ENCODE measurements around the gene ABRAXAS1.

The ABRAXAS1 gene

DNA sequence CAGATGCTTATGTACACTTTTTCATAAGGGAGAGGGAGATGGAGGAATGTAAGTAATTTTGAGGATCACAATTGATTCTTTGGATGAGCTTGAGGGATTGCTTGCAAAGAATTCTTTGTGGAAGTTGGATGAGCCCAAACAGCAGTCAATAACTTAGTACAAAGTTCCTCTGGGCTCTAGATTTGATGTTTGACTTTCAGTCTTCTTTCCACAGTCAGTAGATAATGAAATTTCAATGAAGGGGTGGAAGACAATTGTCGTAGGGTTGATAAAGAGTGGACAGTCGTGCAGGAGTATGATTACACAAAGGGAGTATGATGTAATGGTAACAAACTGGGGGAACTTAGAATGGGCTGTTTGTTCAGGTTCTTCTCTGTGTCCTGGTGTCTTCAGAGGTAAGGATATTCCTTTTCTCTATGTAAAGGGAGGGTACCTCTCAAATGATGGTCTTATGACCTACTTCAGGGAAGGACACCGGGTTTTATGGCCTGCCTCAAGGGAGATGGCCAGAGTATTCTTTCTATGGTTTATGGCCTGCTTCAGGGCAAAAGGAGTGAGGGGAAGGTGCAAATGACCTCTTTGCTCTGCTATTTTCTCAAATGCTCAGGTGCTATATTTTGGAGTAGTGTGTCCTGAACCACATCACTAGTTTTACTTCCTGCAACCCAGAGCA, 1.7 kb upstream of the ABRAXAS1 start:
- Mint-ChIP-seq H3K27ac (peak overlapping the region; percentile 86), H3K4me1 (peaks cover 34% of the 10 kb centered on the region), H3K36me3 (no peaks in the 10 kb centered on the region), H3K27me3 (no peaks in the 10 kb centered on the region), H3K9me3 (no peaks in the 10 kb centered on the region), H3K4me3 (peak overlapping the region; percentile 49)

DNA sequence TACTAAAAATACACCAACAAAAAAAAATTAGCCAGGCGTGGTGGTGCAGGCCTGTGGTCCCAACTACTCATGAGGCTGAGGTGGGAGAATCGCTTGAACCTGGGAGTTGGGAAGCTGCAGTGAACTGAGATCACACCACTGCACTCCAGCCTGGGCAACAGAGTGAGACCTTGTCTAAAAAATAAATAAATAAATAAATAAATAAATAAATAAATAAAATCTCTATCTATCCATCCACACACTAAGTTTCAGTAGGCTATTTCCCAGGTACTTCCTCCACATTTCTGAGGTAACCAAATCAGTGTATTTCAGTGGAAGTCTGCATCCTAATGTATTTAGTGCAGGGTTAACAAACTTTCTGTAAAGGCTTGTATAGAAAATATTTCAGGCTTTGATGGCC, 10.9 kb downstream of the ABRAXAS1 start:
- no peak overlapping the region for H3K4me3 Mint-ChIP-seq
- H3K27me3 Mint-ChIP-seq: no peaks in the 10 kb centered on the region
- peaks cover 2% of the 10 kb centered on the region for H3K36me3 Mint-ChIP-seq
- peaks cover 4% of the 10 kb centered on the region for H3K4me1 Mint-ChIP-seq
- H3K27ac Mint-ChIP-seq: no peak overlapping the region
- no peaks in the 10 kb centered on the region for H3K9me3 Mint-ChIP-seq

DNA sequence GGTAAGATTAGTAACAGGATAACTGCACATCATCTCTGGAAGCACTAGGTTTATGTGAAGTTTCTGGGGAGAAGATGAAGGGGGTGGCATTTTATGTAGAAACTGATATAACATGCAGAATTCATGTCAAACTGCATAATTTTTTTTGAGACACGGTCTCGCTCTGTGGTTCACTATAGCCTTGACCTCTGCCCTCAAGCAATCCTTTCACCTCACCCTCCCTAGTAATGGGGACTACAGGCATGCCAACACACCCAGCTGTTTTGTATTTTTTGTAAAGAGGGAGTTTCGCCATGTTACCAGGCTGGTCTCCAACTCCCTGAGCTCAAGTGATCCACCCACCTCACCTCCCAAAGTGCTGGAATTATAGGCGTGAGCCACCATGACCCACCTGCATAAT, 11.5 kb downstream of the ABRAXAS1 start:
- Mint-ChIP-seq H3K36me3 (peaks cover 2% of the 10 kb centered on the region), H3K27me3 (no peaks in the 10 kb centered on the region), H3K4me1 (peaks cover 4% of the 10 kb centered on the region), H3K9me3 (no peaks in the 10 kb centered on the region), H3K27ac (no peak overlapping the region), H3K4me3 (no peak overlapping the region)

DNA sequence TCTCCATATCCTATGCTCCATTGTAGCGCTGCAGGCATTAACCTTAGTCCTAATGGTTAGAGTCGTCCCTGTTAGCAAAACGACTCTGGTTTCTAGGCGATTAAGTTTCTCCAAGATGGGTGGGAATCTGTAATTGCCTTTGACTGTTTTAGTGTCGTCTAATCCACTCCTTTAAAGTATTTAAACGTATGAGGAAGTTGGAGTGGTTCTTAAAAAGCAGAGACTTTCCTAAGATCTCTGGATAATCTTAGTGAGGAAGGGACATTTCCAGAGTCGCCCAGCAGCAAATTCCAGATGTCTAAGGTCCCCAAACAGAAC, 28.8 kb downstream of the ABRAXAS1 start:
- peak overlapping the region; percentile 99 for H3K27ac Mint-ChIP-seq
- no peaks in the 10 kb centered on the region for H3K9me3 Mint-ChIP-seq
- H3K36me3 Mint-ChIP-seq: peaks cover 17% of the 10 kb centered on the region
- H3K4me3 Mint-ChIP-seq: peak overlapping the region; percentile 99
- H3K27me3 Mint-ChIP-seq: no peaks in the 10 kb centered on the region
- peaks cover 45% of the 10 kb centered on the region for H3K4me1 Mint-ChIP-seq

DNA sequence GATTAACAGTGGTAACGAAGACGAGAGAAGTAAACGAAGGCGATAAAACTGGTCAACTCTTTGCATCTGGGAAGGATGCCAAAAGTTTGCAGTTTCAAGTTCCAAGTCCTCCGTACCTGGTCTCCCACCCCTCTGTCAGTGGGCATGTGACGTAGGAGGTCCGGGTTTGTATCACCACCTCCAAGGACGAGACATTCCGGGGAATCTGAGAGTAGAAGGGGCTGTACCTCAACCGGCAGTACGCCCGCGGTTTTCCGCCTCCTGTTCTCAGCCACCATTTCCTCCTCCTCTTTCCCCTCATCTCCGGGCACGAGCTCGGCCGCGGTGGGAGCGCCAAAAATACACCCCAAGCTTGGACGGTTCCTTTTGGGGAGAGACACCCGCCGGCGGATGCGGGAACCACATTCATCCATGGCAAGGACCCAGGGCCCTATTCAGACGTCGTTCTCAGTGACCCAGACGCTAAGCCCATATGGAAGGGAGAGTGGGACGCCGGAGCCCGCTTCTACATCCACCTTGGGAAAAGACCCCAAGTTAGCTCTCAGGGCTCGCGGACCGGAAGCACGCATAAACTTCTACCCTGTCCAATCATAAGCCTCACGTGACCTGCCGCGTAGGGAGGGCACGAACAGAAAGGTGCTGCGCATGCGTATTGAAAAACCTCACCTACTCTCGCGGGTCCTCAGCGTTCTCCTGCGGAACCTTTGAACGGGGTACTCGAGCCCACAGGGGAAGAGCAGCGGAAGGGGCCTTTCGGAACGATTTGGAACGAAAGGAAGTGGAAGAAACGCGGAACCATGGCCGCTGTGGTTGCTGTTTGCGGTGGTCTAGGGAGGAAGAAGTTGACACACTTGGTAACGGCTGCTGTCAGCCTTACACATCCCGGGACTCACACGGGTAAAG, 29.4 kb downstream of the ABRAXAS1 start, which contains the start of the genes HELQ and MRPS18C:
HELQ (minus strand) TSS at position 543 of the 903 bp plus-strand sequence; CDS start at position 413, 130 bp downstream.
MRPS18C (plus strand) TSS at position 778 of the 903 bp plus-strand sequence; CDS start at position 798, 20 bp downstream.
- H3K27me3 Mint-ChIP-seq: no peaks in the 10 kb centered on the region
- H3K4me3 Mint-ChIP-seq: peak within 1 kb of the TSS; percentile 99
- H3K4me1 Mint-ChIP-seq: peaks cover 45% of the 10 kb centered on the region
- peaks cover 17% of the 10 kb centered on the region for H3K36me3 Mint-ChIP-seq
- peak within 1 kb of the TSS; percentile 99 for H3K27ac Mint-ChIP-seq
- no peaks in the 10 kb centered on the region for H3K9me3 Mint-ChIP-seq

DNA sequence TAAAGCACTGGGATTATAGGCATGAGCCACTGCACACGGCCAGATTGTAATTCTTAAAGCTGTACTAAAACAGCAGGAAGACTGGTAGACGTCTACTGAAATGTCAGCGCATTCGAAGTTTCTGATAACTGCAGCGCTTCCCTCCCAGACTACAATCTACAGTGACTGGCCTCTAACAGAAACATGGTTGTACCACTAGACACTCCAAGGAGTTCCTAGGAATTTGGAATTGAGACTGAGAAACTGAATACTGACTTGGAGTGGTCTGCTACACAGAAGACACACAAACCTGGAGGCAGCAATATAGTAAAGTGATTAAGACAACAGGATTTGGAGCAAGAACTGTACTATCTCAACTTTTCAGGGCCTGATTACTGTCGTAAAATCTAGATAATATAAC, 30.2 kb downstream of the ABRAXAS1 start:
- Mint-ChIP-seq H3K27me3 (no peaks in the 10 kb centered on the region), H3K4me3 (peak overlapping the region; percentile 99), H3K36me3 (peaks cover 17% of the 10 kb centered on the region), H3K4me1 (peaks cover 45% of the 10 kb centered on the region), H3K9me3 (no peaks in the 10 kb centered on the region), H3K27ac (peak overlapping the region; percentile 99)

DNA sequence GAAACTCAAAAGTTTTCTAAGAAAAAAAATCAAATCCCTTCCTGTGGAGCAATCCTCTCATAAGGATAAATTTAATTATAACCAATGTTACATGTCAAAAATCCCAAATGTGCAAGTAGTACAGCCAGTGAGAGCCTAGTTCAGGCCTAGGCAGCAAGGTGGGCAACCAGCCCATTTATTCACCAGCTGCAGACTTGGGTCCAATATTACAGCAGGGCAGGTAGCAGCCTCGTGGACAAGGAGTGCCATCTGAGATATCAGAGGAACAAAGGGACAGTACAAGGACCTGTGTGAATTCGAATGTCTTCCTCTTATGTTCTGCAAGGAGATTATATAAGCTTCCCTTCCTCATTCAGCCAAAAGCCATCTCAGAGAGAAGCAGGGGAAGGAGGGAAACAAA, 35.9 kb downstream of the ABRAXAS1 start:
- Mint-ChIP-seq H3K4me1 (peaks cover 28% of the 10 kb centered on the region), H3K4me3 (no peak overlapping the region), H3K9me3 (no peaks in the 10 kb centered on the region), H3K36me3 (peaks cover 15% of the 10 kb centered on the region), H3K27ac (no peak overlapping the region), H3K27me3 (no peaks in the 10 kb centered on the region)

DNA sequence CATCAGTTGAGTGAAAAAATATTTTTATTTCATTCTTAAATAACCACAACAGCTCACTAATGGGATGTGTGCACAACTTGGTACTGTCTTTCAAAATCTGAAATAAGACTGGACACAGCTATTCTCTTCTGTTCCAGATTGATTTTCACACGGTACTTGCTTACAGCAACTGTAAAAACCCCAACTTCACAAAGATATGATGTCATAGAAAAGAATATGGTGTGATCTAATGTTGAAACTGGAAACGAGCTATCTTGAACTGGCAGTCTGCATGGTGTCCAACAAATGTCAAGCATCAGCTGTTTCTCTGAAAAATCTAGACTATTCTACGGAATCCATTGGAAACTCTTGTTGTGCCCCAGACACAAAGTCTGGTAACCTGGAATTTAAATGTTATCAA, 44.0 kb downstream of the ABRAXAS1 start:
- Mint-ChIP-seq H3K9me3 (no peaks in the 10 kb centered on the region), H3K36me3 (peaks cover 17% of the 10 kb centered on the region), H3K27ac (no peak overlapping the region), H3K4me3 (no peak overlapping the region), H3K4me1 (peaks cover 16% of the 10 kb centered on the region), H3K27me3 (no peaks in the 10 kb centered on the region)

DNA sequence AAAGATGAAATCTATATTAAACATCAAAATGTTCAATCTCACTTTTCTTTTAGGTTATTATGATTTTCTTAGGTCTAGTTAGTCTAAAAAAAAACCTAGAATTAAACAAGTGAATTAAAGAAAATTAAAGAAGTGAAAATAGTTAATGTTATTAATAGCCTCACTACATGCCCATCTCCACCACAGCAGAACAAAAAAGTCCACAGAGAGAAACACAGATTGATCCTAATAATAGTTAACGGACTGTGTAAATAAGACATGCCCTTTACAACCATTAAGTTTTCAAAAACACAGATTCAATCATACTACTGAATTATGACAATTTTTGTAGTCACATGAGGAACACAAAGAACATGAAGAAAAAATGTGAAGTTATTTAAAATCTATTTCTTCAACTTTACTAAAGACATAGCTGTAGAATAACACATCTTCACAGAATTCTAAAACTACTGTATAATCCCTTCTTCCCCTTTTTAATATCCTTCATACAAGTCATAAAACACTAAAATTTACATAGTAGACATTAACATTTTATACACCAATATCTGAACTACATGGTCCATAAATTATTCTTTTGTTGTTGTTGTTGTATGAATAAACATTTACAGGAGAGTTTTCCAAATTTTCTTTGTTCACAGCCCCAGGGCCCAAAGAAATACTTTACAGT, 44.6 kb downstream of the ABRAXAS1 start:
- Mint-ChIP-seq H3K4me1 (peaks cover 20% of the 10 kb centered on the region), H3K9me3 (no peaks in the 10 kb centered on the region), H3K4me3 (no peak overlapping the region), H3K27me3 (no peaks in the 10 kb centered on the region), H3K36me3 (peaks cover 17% of the 10 kb centered on the region), H3K27ac (peak overlapping the region; percentile 8)

DNA sequence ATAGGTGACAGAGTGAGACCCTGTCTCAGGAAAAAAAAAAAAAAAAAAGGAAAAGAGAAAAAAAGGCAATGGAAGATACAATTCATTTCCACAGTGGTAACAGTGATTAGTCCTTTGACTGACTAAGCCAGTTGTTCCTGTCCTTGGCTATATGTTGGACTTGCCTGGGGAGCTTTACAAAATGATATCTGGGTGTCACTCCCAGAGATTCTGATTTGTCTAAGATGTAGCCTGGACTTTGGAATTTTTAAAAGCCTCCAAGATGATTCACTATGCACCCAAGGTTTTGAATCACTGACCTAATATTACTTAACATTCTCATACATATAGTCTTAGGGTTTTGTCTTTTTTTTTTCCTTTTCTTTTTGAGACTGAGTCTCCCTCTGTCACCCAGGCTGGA, 46.2 kb downstream of the ABRAXAS1 start:
- Mint-ChIP-seq H3K4me1 (peaks cover 19% of the 10 kb centered on the region), H3K4me3 (no peak overlapping the region), H3K9me3 (no peaks in the 10 kb centered on the region), H3K27ac (peak overlapping the region; percentile 41), H3K36me3 (peaks cover 12% of the 10 kb centered on the region), H3K27me3 (no peaks in the 10 kb centered on the region)

DNA sequence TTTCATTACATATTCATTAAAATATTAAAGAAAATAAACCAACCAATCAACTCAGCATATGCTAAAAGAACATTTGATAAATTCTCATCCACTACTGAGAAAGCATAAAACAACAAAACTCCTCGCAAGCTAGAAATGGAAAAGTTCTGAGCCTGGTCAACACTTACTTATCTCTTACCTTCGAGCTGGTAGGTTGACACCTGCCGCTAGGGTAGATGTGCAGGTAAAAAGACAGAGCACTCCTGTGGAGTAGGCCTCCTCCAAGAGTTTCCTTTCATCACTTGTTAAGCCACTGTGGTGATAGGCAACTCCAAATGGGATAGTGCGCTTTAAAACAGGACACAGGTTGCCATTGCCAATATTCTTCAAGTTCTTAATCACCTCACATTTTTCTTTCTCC, 48.2 kb downstream of the ABRAXAS1 start:
- Mint-ChIP-seq H3K4me3 (no peak overlapping the region), H3K9me3 (no peaks in the 10 kb centered on the region), H3K27me3 (no peaks in the 10 kb centered on the region), H3K36me3 (peaks cover 9% of the 10 kb centered on the region), H3K27ac (no peak overlapping the region), H3K4me1 (peaks cover 19% of the 10 kb centered on the region)

DNA sequence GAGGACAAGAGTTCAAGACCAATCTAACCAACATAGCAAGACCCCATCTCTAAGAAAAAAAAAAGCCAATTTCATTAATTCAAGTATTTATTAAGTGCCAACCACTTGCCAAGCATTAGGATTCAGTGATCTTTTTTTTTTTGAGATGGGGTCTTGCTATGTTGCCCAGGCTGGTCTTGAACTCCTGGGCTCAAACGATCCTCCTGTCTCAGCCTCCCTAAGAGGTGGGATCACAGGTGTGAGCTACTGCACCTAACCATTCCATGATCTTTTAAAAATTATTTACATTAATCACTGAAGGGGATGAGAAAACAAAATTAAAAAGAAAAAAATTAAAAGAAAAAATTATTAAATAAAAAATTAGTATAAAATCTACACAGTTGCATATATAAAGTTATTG, 53.7 kb downstream of the ABRAXAS1 start:
- Mint-ChIP-seq H3K27me3 (no peaks in the 10 kb centered on the region), H3K9me3 (no peaks in the 10 kb centered on the region), H3K4me3 (no peak overlapping the region), H3K36me3 (peaks cover 14% of the 10 kb centered on the region), H3K27ac (no peak overlapping the region), H3K4me1 (peaks cover 12% of the 10 kb centered on the region)

DNA sequence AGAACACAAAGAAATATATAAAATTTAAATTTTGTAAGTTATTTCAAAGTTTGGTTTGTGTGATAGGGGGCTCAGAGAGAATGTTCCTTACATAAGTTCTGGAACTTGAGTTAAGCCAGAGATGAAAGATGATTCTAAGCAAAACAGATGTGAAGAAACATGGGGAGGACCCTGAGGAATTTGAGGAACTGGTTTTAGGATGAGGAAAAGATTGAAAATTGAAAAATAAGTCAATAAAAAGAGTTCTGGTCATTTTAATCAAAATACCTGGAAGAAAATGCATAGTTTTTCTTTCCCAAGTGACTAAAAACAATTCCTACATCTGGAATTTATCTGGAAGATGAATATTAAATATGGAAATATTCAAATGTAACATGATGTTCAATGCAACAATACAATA, 66.7 kb downstream of the ABRAXAS1 start:
- Mint-ChIP-seq H3K9me3 (no peaks in the 10 kb centered on the region), H3K36me3 (peaks cover 13% of the 10 kb centered on the region), H3K4me3 (no peak overlapping the region), H3K27ac (no peak overlapping the region), H3K27me3 (no peaks in the 10 kb centered on the region), H3K4me1 (no peaks in the 10 kb centered on the region)

DNA sequence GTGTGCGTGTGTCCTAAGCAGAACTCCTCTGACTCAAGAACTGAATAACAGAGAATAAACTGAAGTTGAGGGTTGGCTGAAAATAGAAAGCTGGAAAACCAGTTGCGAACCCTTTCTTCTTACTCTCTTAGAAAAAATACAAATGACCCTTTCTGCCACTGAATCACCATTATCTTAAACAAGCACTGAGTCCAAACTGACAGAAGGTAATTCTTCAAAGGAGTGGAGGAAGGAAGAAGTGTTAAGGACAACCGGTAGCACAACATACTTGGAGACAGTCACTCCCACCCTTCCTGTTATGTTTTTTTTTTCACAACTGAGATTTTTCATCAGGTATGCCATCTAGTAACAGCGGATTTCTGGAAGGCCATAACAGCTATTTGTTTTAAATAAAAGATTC, 67.3 kb downstream of the ABRAXAS1 start:
- H3K36me3 Mint-ChIP-seq: peaks cover 12% of the 10 kb centered on the region
- H3K9me3 Mint-ChIP-seq: no peaks in the 10 kb centered on the region
- no peaks in the 10 kb centered on the region for H3K27me3 Mint-ChIP-seq
- H3K4me3 Mint-ChIP-seq: no peak overlapping the region
- H3K4me1 Mint-ChIP-seq: no peaks in the 10 kb centered on the region
- H3K27ac Mint-ChIP-seq: no peak overlapping the region

DNA sequence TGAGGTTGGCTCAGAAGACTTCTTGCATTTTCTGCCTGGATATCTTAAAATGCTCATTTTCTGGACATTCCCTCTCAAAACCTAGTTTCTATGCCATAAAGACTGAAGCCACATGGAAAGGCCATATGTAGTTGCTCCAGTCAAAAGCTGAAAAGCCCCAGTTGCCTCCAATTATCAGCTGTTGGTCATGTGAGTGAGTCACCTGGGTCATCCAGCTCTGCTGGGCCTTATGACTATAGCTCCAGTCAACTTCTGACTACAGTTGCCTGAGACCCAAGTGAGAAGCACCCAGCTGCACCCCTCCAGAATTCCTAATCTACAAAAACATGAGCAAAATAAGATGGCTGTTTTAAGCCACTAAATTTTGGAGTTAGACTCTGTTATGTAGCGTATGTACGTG, 71.2 kb downstream of the ABRAXAS1 start:
- no peak overlapping the region for H3K27ac Mint-ChIP-seq

More for the DNA sequence above, 71.2 kb downstream of the ABRAXAS1 start:
- Mint-ChIP-seq H3K4me3 (no peak overlapping the region), H3K36me3 (peaks cover 15% of the 10 kb centered on the region), H3K4me1 (no peaks in the 10 kb centered on the region), H3K27me3 (no peaks in the 10 kb centered on the region), H3K9me3 (no peaks in the 10 kb centered on the region)

Measured in activated naive CD4-positive, alpha-beta T cell treated with anti-CD3 and anti-CD28 coated beads, Interleukin-2, amount 50 U/mL, for 24 hours (primary cell).